Mucosa of gallbladder (tissue), 1 donor: ENCODE measurements around the gene RBMS3. TPM values are rescaled to one million over a fixed set of nuclear protein-coding genes. Genes with fewer than 3 reads are reported as not detected.
A peak's percentile ranks its signal among the peaks of the same experiment; 100 is the strongest.
"Not testable (repeated sequence)": the region's sequence is repeated elsewhere in the genome, so short reads cannot be mapped to it uniquely, and the experiment has no call there.

Experiments used
- DNase-seq: peaks from one replicate; pipeline ENCODE4 v3.0.0-alpha.2; 2020; ENCODE audit warnings: low spot score
- total RNA-seq: library from RNA; stranded (reverse); gene quantifications from one replicate; pipeline ENCODE4 v1.2.1, GENCODE V29; 2021
- donor health status: DM: no; HTN: no; CAD: no.

Gene RBMS3
- 49.6 TPM for total RNA-seq

GRCh38 chr3:29280404-29281093, at the start of gene RBMS3:
TSS of gene RBMS3 (plus strand) at chr3:29281071.
- peak; percentile 88 for DNase-seq

- DNase-seq = not testable (repeated sequence)
These were observed 47.7 kb upstream of the RBMS3 start for GRCh38 chr3:29233126-29233525.

GRCh38 chr3:29236146-29236840, 44.6 kb upstream of the RBMS3 start:
- no peak for DNase-seq

GRCh38 chr3:29239376-29239775, 41.5 kb upstream of the RBMS3 start:
- no peak for DNase-seq

GRCh38 chr3:29240248-29240647, 40.6 kb upstream of the RBMS3 start:
- DNase-seq = no peak

GRCh38 chr3:29240887-29241286, 40.0 kb upstream of the RBMS3 start:
- DNase-seq = no peak

- DNase-seq = no peak
These were observed 39.0 kb upstream of the RBMS3 start for GRCh38 chr3:29241855-29242254.

GRCh38 chr3:29242296-29242695, 38.6 kb upstream of the RBMS3 start:
- no peak for DNase-seq

- DNase-seq = no peak
These were observed 35.4 kb upstream of the RBMS3 start for GRCh38 chr3:29245441-29245840.

GRCh38 chr3:29247088-29247745, 33.7 kb upstream of the RBMS3 start:
- no peak for DNase-seq

GRCh38 chr3:29249829-29250345, 31.0 kb upstream of the RBMS3 start:
- no peak for DNase-seq

- DNase-seq = no peak
These were observed 24.8 kb upstream of the RBMS3 start for GRCh38 chr3:29255854-29256696.

- no peak for DNase-seq
These were observed 22.7 kb upstream of the RBMS3 start for GRCh38 chr3:29258161-29258560.

GRCh38 chr3:29261119-29261518, 19.8 kb upstream of the RBMS3 start:
- no peak for DNase-seq

GRCh38 chr3:29263476-29263875, 17.4 kb upstream of the RBMS3 start:
- no peak for DNase-seq

- DNase-seq = no peak
These were observed 15.3 kb upstream of the RBMS3 start for GRCh38 chr3:29265509-29266072.

GRCh38 chr3:29267226-29267625, 13.6 kb upstream of the RBMS3 start:
- DNase-seq = no peak

GRCh38 chr3:29268651-29269050, 12.2 kb upstream of the RBMS3 start:
- DNase-seq = no peak

GRCh38 chr3:29270752-29271151, 10.1 kb upstream of the RBMS3 start:
- DNase-seq = no peak

GRCh38 chr3:29271475-29271874, 9.4 kb upstream of the RBMS3 start:
- DNase-seq = no peak

- DNase-seq = no peak
These were observed 6.2 kb upstream of the RBMS3 start for GRCh38 chr3:29274667-29275066.
